H1 (cell line): Measurements from ENCODE around the gene CHD6. TPM values are rescaled to one million over a fixed set of nuclear protein-coding genes. Genes with fewer than 3 reads are reported as not detected.

Source experiments
- CTCF ChIA-PET: fragments of 300-600 bp; sonication (Branson Sonifier 250); formaldehyde crosslinking; loops from one replicate; lab custom pipeline; 2021; ENCODE audit not compliant: partially characterized antibody; lab: Charles Lee
- POLR2A ChIA-PET: fragments of 300-600 bp; sonication (Branson Sonifier 250); formaldehyde crosslinking; loops from one replicate; lab custom pipeline; 2021; ENCODE audit warnings: inconsistent platforms; ENCODE audit not compliant: partially characterized antibody; lab: Charles Lee
- DNase-seq, 2 experiments: peaks; one replicate each; pipeline versions ENCODE4 v3.0.0 to v3.0.0-alpha.2; 2010 to 2022; ENCODE audit warnings: low spot score in 2 of 2, low read depth in 1 of 2, mixed read lengths in 1 of 2
- FAIRE-seq: peaks from 2 replicates; lab custom pipeline; 2011; peaks lifted over from hg19 to GRCh38; lab: Jason Lieb, UNC
- H2AFZ ChIP-seq: 2 replicates; pipeline ENCODE4 v1.8.1; 2012; ENCODE audit warnings: low read length, inconsistent platforms
- H2AK5ac ChIP-seq: 2 replicates; pipeline ENCODE4 v1.6.1; 2013; ENCODE audit warnings: low read depth, low read length
- H2BK120ac ChIP-seq: replicated peaks from 2 replicates; pipeline ENCODE3; 2013; ENCODE audit warnings: low read depth, low read length, inconsistent platforms
- H2BK12ac ChIP-seq: 2 replicates; pipeline ENCODE4 v1.6.1; 2013; ENCODE audit warnings: low read depth, low read length
- H2BK15ac ChIP-seq: 2 replicates; pipeline ENCODE4 v1.6.1; 2013; ENCODE audit warnings: low read length
- H2BK20ac ChIP-seq: 2 replicates; pipeline ENCODE4 v1.6.1; 2013; ENCODE audit warnings: low read length
- H2BK5ac ChIP-seq: 2 replicates; pipeline ENCODE4 v1.6.1; 2013; ENCODE audit warnings: low read depth, low read length
- H3K14ac ChIP-seq: 2 replicates; pipeline ENCODE4 v1.6.1; 2013; ENCODE audit warnings: inconsistent platforms; ENCODE audit not compliant: insufficient read length
- H3K18ac ChIP-seq: 2 replicates; pipeline ENCODE4 v1.6.1; 2013; ENCODE audit warnings: low read length; ENCODE audit errors: extremely low read depth
- H3K23ac ChIP-seq: 2 replicates; pipeline ENCODE4 v1.6.1; 2013; ENCODE audit warnings: inconsistent platforms; ENCODE audit not compliant: insufficient read length
- H3K23me2 ChIP-seq: 2 replicates; pipeline ENCODE4 v1.6.1; 2013; ENCODE audit warnings: low read depth, low read length
- H3K27ac ChIP-seq: 2 replicates; pipeline ENCODE4 v1.6.1; 2011; ENCODE audit warnings: low read depth, low read length, inconsistent platforms
- H3K27me3 ChIP-seq, 4 experiments: replicated peaks in 1 of 4; 1 replicate in 1 of 4; 2 replicates in 3 of 4; pipeline versions ENCODE4 v1.6.1 to v1.8.1; 2011 to 2013; ENCODE audit warnings: low read length in 3 of 4, mild to moderate bottlenecking in 3 of 4, inconsistent platforms in 2 of 4, mixed read lengths in 2 of 4, moderate library complexity in 1 of 4; ENCODE audit not compliant: control insufficient read depth in 3 of 4, insufficient read depth in 3 of 4; ENCODE audit errors: extremely low read depth in 1 of 4
- H3K36me3 ChIP-seq, 4 experiments: 2 replicates each; pipeline versions ENCODE4 v1.6.1 to v1.8.1; 2011 to 2013; ENCODE audit warnings: mild to moderate bottlenecking in 4 of 4, low read length in 3 of 4, moderate library complexity in 2 of 4, control low read depth in 1 of 4, inconsistent platforms in 1 of 4; ENCODE audit not compliant: insufficient read depth in 4 of 4, control insufficient read depth in 2 of 4
- H3K4ac ChIP-seq: replicated peaks from 2 replicates; pipeline ENCODE3; 2013; ENCODE audit warnings: low read length, low read depth, mixed read lengths, inconsistent platforms; ENCODE audit not compliant: insufficient read length
- H3K4me1 ChIP-seq, 4 experiments: replicated peaks in 1 of 4; 1 replicate in 1 of 4; 2 replicates in 3 of 4; pipeline versions ENCODE4 v1.6.1 to v1.8.1; 2011 to 2013; ENCODE audit warnings: low read length in 3 of 4, inconsistent platforms in 2 of 4, mixed read lengths in 1 of 4; ENCODE audit not compliant: insufficient read depth in 4 of 4, control insufficient read depth in 3 of 4
- H3K4me2 ChIP-seq, 2 experiments: 2 replicates each; pipeline versions ENCODE4 v1.6.1 to v1.8.1; 2011 to 2013; ENCODE audit warnings: low read depth in 2 of 2, low read length in 2 of 2, control low read depth in 1 of 2, inconsistent platforms in 1 of 2, mild to moderate bottlenecking in 1 of 2; ENCODE audit not compliant: insufficient read depth in 1 of 2
- H3K4me3 ChIP-seq, 4 experiments: fragments of 200-600, 300-600 bp in 1 of 4; sonication (generic), shearing (Covaris generic), sonication (Bioruptor Twin) in 1 of 4; 2 replicates each; pipeline versions ENCODE4 v1.5.1 to v1.8.1; 2011 to 2016; ENCODE audit warnings: low read length in 4 of 4, low read depth in 3 of 4, control low read depth in 2 of 4, inconsistent platforms in 2 of 4, mild to moderate bottlenecking in 2 of 4, mixed read lengths in 1 of 4, moderate library complexity in 1 of 4; ENCODE audit not compliant: insufficient read depth in 2 of 4; ENCODE audit errors: extremely low read depth in 1 of 4
- H3K56ac ChIP-seq: replicated peaks from 2 replicates; pipeline ENCODE3; 2013; ENCODE audit warnings: low read depth, mild to moderate bottlenecking, mixed read lengths, low read length, inconsistent platforms; ENCODE audit not compliant: insufficient read length
- H3K79me1 ChIP-seq: 2 replicates; pipeline ENCODE4 v1.6.1; 2013; ENCODE audit warnings: low read depth, low read length, control low read depth
- H3K79me2 ChIP-seq, 2 experiments: 2 replicates each; pipeline versions ENCODE4 v1.6.1 to v1.8.1; 2012 to 2013; ENCODE audit warnings: low read length in 2 of 2, mild to moderate bottlenecking in 2 of 2, inconsistent platforms in 1 of 2; ENCODE audit not compliant: insufficient read depth in 2 of 2, control insufficient read depth in 1 of 2
- H3K9ac ChIP-seq, 4 experiments: replicated peaks in 1 of 4; 1 replicate in 1 of 4; 2 replicates in 3 of 4; pipeline versions ENCODE4 v1.6.1 to v1.8.1; 2011 to 2013; ENCODE audit warnings: low read depth in 3 of 4, low read length in 3 of 4, control low read depth in 2 of 4, mild to moderate bottlenecking in 2 of 4, moderate library complexity in 2 of 4, inconsistent platforms in 1 of 4; ENCODE audit errors: extremely low read depth in 1 of 4
- H3K9me3 ChIP-seq, 2 experiments: 2 replicates each; pipeline versions ENCODE4 v1.6.1 to v1.8.1; 2012 to 2013; ENCODE audit warnings: mild to moderate bottlenecking in 2 of 2, moderate library complexity in 2 of 2, control low read depth in 1 of 2, inconsistent platforms in 1 of 2, low read depth in 1 of 2, low read length in 1 of 2, mixed read lengths in 1 of 2; ENCODE audit not compliant: insufficient read depth in 2 of 2
- H4K20me1 ChIP-seq, 2 experiments: replicated peaks in 1 of 2; 2 replicates each; pipeline versions ENCODE3 to v1.8.1; 2011 to 2013; ENCODE audit warnings: inconsistent platforms in 2 of 2, low read length in 2 of 2, mild to moderate bottlenecking in 1 of 2; ENCODE audit not compliant: insufficient read depth in 2 of 2, control insufficient read depth in 1 of 2
- H4K5ac ChIP-seq: 2 replicates; pipeline ENCODE4 v1.6.1; 2013; ENCODE audit warnings: low read length, low read depth, mixed read lengths, inconsistent platforms; ENCODE audit not compliant: insufficient read length
- H4K8ac ChIP-seq: 2 replicates; pipeline ENCODE4 v1.8.0; 2013; ENCODE audit warnings: mild to moderate bottlenecking, moderate library complexity, low read length, inconsistent platforms; ENCODE audit not compliant: insufficient read depth; ENCODE audit errors: extremely low read depth
- H4K91ac ChIP-seq: replicated peaks from 2 replicates; pipeline ENCODE3; 2013; ENCODE audit warnings: low read length, mixed read lengths, inconsistent platforms; ENCODE audit not compliant: insufficient read length
- ASH2L ChIP-seq: fragments of 200-600, 300-600 bp; sonication (generic); IDR thresholded peaks from one replicate; pipeline ENCODE4 v1.7.1; 2017; ENCODE audit warnings: low read length
- CHD2 ChIP-seq: IDR thresholded peaks from 2 replicates; pipeline ENCODE4 v1.6.1; 2012; ENCODE audit warnings: low read length, improper control_type of control experiment
- EP300 ChIP-seq, 2 experiments: IDR thresholded peaks; 1 replicate in 1 of 2; 2 replicates in 1 of 2; pipeline ENCODE4 v1.6.1; 2011 to 2012; ENCODE audit warnings: low read depth in 2 of 2, low read length in 2 of 2, mild to moderate bottlenecking in 2 of 2, borderline replicate concordance in 1 of 2, inconsistent platforms in 1 of 2, moderate library complexity in 1 of 2
- HDAC2 ChIP-seq, 2 experiments: fragments of 300-600 bp in 1 of 2; sonication (generic) in 1 of 2; IDR thresholded peaks; 2 replicates each; pipeline ENCODE4 v1.6.1; 2011 to 2012; ENCODE audit warnings: low read depth in 2 of 2, low read length in 2 of 2, mild to moderate bottlenecking in 2 of 2, moderate library complexity in 2 of 2, borderline replicate concordance in 1 of 2, inconsistent platforms in 1 of 2
- HDAC6 ChIP-seq: IDR thresholded peaks from one replicate; pipeline ENCODE4 v1.7.1; 2012; ENCODE audit warnings: low read depth, mild to moderate bottlenecking, inconsistent platforms, low read length, moderate library complexity
- KDM5A ChIP-seq: fragments of 200-600 bp; IDR thresholded peaks from 2 replicates; pipeline ENCODE4 v1.7.1; 2012; ENCODE audit warnings: mild to moderate bottlenecking, low read length, inconsistent platforms, mixed read lengths
- MAFK ChIP-seq: IDR thresholded peaks from 2 replicates; pipeline ENCODE4 v1.6.1; 2012; ENCODE audit warnings: low read depth, mild to moderate bottlenecking, improper control_type of control experiment, low read length
- POLR2A ChIP-seq, 2 experiments: IDR thresholded peaks; 1 replicate in 1 of 2; 2 replicates in 1 of 2; pipeline ENCODE4 v1.6.1; 2011; ENCODE audit warnings: low read depth in 2 of 2, low read length in 2 of 2, mild to moderate bottlenecking in 2 of 2; ENCODE audit errors: control extremely low read depth in 1 of 2
- SIN3A ChIP-seq, 2 experiments: IDR thresholded peaks in 1 of 2; conservative IDR thresholded peaks in 1 of 2; 2 replicates each; pipeline ENCODE4 v1.6.1; 2011 to 2012; ENCODE audit warnings: low read length in 2 of 2, improper control_type of control experiment in 1 of 2, low read depth in 1 of 2, mild to moderate bottlenecking in 1 of 2
- SIRT6 ChIP-seq: IDR thresholded peaks from one replicate; pipeline ENCODE4 v1.7.1; 2012; ENCODE audit warnings: low read length, inconsistent platforms
- SRF ChIP-seq: IDR thresholded peaks from 2 replicates; pipeline ENCODE4 v1.6.1; 2011; ENCODE audit warnings: mild to moderate bottlenecking, low read depth, low read length, moderate library complexity
- TBP ChIP-seq: IDR thresholded peaks from 2 replicates; pipeline ENCODE4 v1.6.1; 2011; ENCODE audit warnings: low read depth, low read length, improper control_type of control experiment
- ZNF274 ChIP-seq: IDR thresholded peaks from 2 replicates; pipeline ENCODE4 v1.7.0; 2012; ENCODE audit warnings: low read length, borderline replicate concordance; ENCODE audit errors: extremely low read depth
- WGBS, 2 experiments: shearing (Covaris generic) in 1 of 2; methylation state at CpG; one replicate each; pipeline versions ENCODE4 v1.1.6 to v1.1.7; 2013 to 2015; ENCODE audit warnings: low lambda C conversion rate in 2 of 2, mixed read lengths in 2 of 2, inconsistent platforms in 1 of 2, low coverage in 1 of 2, missing lambda C conversion rate in 1 of 2; ENCODE audit not compliant: insufficient replicate concordance in 2 of 2, insufficient coverage in 1 of 2, insufficient read length in 1 of 2; ENCODE audit errors: extremely low coverage in 1 of 2, missing lambda C conversion rate in 1 of 2; 5-methylcytosine and 5-hydroxymethylcytosine counted together
- polyA plus RNA-seq, 7 experiments: library from polyadenylated mRNA; depleted of rRNA in 3 of 7; stranded (reverse) in 5 of 7; unstranded in 2 of 7; fragments of >200 nt in 5 of 7; fragments of 200-250 nt in 2 of 7; gene quantifications; 1 replicate in 5 of 7; 2 replicates in 1 of 7; 4 replicates in 1 of 7; pipeline versions ENCODE4 v1.2.1 to v1.2.3, GENCODE V29; 2011 to 2013; ENCODE audit warnings: missing spikeins in 2 of 7, mixed read lengths in 2 of 7
- total RNA-seq: library from RNA; stranded (reverse); fragmentation: NEBNext Ultra II Directional; extraction: Animal tissue kit (Norgen Biotek cat#: 25700); gene quantifications from 2 replicates; pipeline ENCODE4 v1.2.1, GENCODE V29; 2021
- TF ChIP-seq, protein P1 (sequence below): IDR thresholded peaks from 2 replicates; pipeline ENCODE4 v1.6.1; 2011; ENCODE audit warnings: low read depth, mild to moderate bottlenecking, low read length; ENCODE audit not compliant: insufficient read depth

CHD6 gene
- total and polyA plus RNA-seq, 2 of the 8 experiments (the other 6 are each of a cell fraction or from before 2014, with no cell fraction given): 11.1 to 62.9 TPM

DNA sequence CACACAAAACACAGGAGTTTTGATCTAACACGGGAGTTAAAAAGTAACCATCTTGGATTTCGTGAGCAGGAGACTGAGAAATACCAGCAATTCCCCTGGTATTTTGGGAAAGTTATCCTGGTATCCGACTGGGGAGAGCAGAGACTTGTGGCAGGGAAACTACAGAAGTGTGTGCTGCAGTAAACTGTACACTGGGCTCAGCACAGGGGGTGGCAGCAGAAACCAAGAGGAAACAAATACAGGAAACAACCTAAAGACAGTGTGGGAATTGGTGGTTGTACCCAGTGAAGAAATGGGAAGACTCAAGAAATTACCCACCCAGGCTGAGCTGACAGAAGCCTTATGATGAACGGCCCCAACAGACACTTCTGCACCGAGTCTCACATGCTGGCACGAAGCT, 109.8 kb downstream of the CHD6 start:
- H2BK5ac ChIP-seq: no peak overlapping the region
- peaks cover 0 to 30% of the 10 kb centered on the region in 2 experiments; a peak in 2 of 4 replicates for H3K79me2 ChIP-seq
- no peak overlapping the region for H3K4me2 ChIP-seq
- peaks cover 2 to 3% of the 10 kb centered on the region in 2 experiments for H4K20me1 ChIP-seq
- no peaks in the 10 kb centered on the region for H3K9me3 ChIP-seq
- ChIA-PET POLR2A (interaction anchor here (0.7 kb wide), 1 partner anchor 366 kb away, joined by 3 read pairs; no protein-coding TSS in a partner anchor), CTCF (interaction anchor here (0.8 kb wide), 1 partner anchor 15 kb away, joined by 3 read pairs; no protein-coding TSS in a partner anchor)
- H3K23ac ChIP-seq: no peak overlapping the region
- H3K14ac ChIP-seq: no peak overlapping the region
- no peaks in the 10 kb centered on the region for H3K27me3 ChIP-seq
- no peak overlapping the region for H2AK5ac ChIP-seq
- H3K56ac ChIP-seq: no peak overlapping the region
- no peak overlapping the region for H4K8ac ChIP-seq
- 87% methylated on average over 6 of the region's 6 CpGs; no CpG with 5 or more reads in 1 of the 2 experiments for WGBS, 2 experiments
- H2AFZ ChIP-seq: no peak overlapping the region
- no peak overlapping the region for H2BK20ac ChIP-seq
- no peak overlapping the region for H2BK12ac ChIP-seq
- peaks cover 0 to 16% (median 4%) of the 10 kb centered on the region in 4 experiments; a peak in 4 of 8 replicates for H3K36me3 ChIP-seq
- no peaks in the 10 kb centered on the region for H3K23me2 ChIP-seq
- no peak overlapping the region for H2BK15ac ChIP-seq
- DNase-seq (no peak), FAIRE-seq (no peak)
- H3K79me1 ChIP-seq: peaks cover 7% of the 10 kb centered on the region; the same call in 1 of the 2 replicates
- H3K4me3 ChIP-seq: no peak overlapping the region
- no peak overlapping the region for H3K9ac ChIP-seq
- peaks cover 0 to 8% (median 6%) of the 10 kb centered on the region in 4 experiments; a peak in 3 of 7 replicates for H3K4me1 ChIP-seq
- H3K27ac ChIP-seq: no peak overlapping the region
- no peak overlapping the region for H4K5ac ChIP-seq
- H3K18ac ChIP-seq: no peak overlapping the region
- H4K91ac ChIP-seq: no peak overlapping the region
- H3K4ac ChIP-seq: no peak overlapping the region
- H2BK120ac ChIP-seq: no peak overlapping the region
- TF ChIP-seq KDM5A: no peak
- no peak for TF ChIP-seq MAFK
- TF ChIP-seq SRF: no peak
- TF ChIP-seq SIRT6: no peak
- TF ChIP-seq, protein P1, sequence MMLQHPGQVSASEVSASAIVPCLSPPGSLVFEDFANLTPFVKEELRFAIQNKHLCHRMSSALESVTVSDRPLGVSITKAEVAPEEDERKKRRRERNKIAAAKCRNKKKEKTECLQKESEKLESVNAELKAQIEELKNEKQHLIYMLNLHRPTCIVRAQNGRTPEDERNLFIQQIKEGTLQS: no peak
- no peak for TF ChIP-seq ZNF274
- TF ChIP-seq EP300 (IDR thresholded peaks at IDR 0.05; ENCODE audit: borderline replicate concordance in 1 of 2, low read depth in 2 of 2, low read length in 2 of 2): no peak
- no peak for TF ChIP-seq POLR2A (IDR thresholded peaks at IDR 0.05; ENCODE audit: control extremely low read depth in 1 of 2, low read depth in 2 of 2, low read length in 2 of 2)
- no peak for TF ChIP-seq ASH2L
- no peak for TF ChIP-seq HDAC6
- TF ChIP-seq CHD2: no peak
- no peak for TF ChIP-seq TBP
- no peak for TF ChIP-seq SIN3A (conservative IDR thresholded peaks at IDR 0.05 in 1 of 2, IDR thresholded peaks at IDR 0.05 in 1 of 2; ENCODE audit: low read depth in 1 of 2, low read length in 2 of 2)
- no peak for TF ChIP-seq HDAC2 (IDR thresholded peaks at IDR 0.05; ENCODE audit: borderline replicate concordance in 1 of 2, low read depth in 2 of 2, low read length in 2 of 2)
